WTC11 (cell line): Measurements from ENCODE around the gene PLPPR1. TPM values are rescaled to one million over a fixed set of nuclear protein-coding genes. Genes with fewer than 3 reads are reported as not detected.

Source experiments
- ATAC-seq: fragments of 200-7000 bp; cut with Tn5 transposase; 2 replicates; pipeline ENCODE4 v1.10.0; 2021; ENCODE audit warnings: mild to moderate bottlenecking, moderate library complexity
- CTCF ChIA-PET: fragments of 300-600 bp; sonication (Branson Sonifier 250); formaldehyde crosslinking; loops from one replicate; lab custom pipeline; 2021; ENCODE audit warnings: antibody characterized with exemption; lab: Charles Lee
- POLR2A ChIA-PET: fragments of 350-600 bp; sonication (Branson Sonifier 250); formaldehyde crosslinking; loops from one replicate; lab custom pipeline; 2021; ENCODE audit warnings: antibody characterized with exemption; lab: Charles Lee
- DNase-seq: peaks from one replicate; pipeline ENCODE4 v3.0.0; 2021; ENCODE audit warnings: low spot score
- H3K27ac Mint-ChIP-seq: 2 replicates; pipeline ENCODE4 v1.8.0; 2021; ENCODE audit warnings: mixed read lengths
- H3K27me3 Mint-ChIP-seq: 2 replicates; pipeline ENCODE4 v1.8.0; 2021; ENCODE audit warnings: low read depth, mild to moderate bottlenecking, moderate library complexity, mixed read lengths
- H3K36me3 Mint-ChIP-seq: 2 replicates; pipeline ENCODE4 v1.8.0; 2021; ENCODE audit warnings: mixed read lengths
- H3K4me1 Mint-ChIP-seq: 2 replicates; pipeline ENCODE4 v1.8.0; 2022; ENCODE audit warnings: mixed read lengths
- H3K4me3 Mint-ChIP-seq: 2 replicates; pipeline ENCODE4 v1.8.0; 2021; ENCODE audit warnings: mild to moderate bottlenecking, moderate library complexity, mixed read lengths
- H3K9me3 Mint-ChIP-seq: 2 replicates; pipeline ENCODE4 v1.8.0; 2021; ENCODE audit warnings: mixed read lengths
- CBFB ChIP-seq: sonication (generic); formaldehyde crosslinking; IDR thresholded peaks from 2 replicates; pipeline ENCODE4 v1.8.1; 2022; ENCODE audit warnings: mild to moderate bottlenecking, low read depth, missing genetic modification reagents
- ELF4 ChIP-seq: sonication (generic); formaldehyde crosslinking; IDR thresholded peaks from 2 replicates; pipeline ENCODE4 v1.8.1; 2022; ENCODE audit warnings: low read depth, mild to moderate bottlenecking, moderate library complexity, missing genetic modification reagents
- EMX1 ChIP-seq: fragments of 250-450 bp; sonication (Bioruptor Pico); IDR thresholded peaks from 2 replicates; pipeline ENCODE4 v1.8.0; 2021; ENCODE audit warnings: mild to moderate bottlenecking
- FOXK1 ChIP-seq: sonication (generic); formaldehyde crosslinking; IDR thresholded peaks from 2 replicates; pipeline ENCODE4 v1.8.0; 2022; ENCODE audit warnings: mild to moderate bottlenecking, moderate library complexity, missing genetic modification reagents
- GABPB1 ChIP-seq: sonication (generic); formaldehyde crosslinking; IDR thresholded peaks from 2 replicates; pipeline ENCODE4 v1.8.1; 2023; ENCODE audit warnings: mild to moderate bottlenecking, missing genetic modification reagents
- MXD4 ChIP-seq: fragments of 250-450 bp; sonication (Bioruptor Pico); IDR thresholded peaks from 2 replicates; pipeline ENCODE4 v1.8.0; 2021; ENCODE audit warnings: mild to moderate bottlenecking, moderate library complexity, borderline replicate concordance
- NFATC4 ChIP-seq: fragments of 250-450 bp; sonication (Bioruptor Pico); IDR thresholded peaks from 2 replicates; pipeline ENCODE4 v1.9.0; 2021; ENCODE audit warnings: mild to moderate bottlenecking
- NFYB ChIP-seq: sonication (generic); formaldehyde crosslinking; conservative IDR thresholded peaks from 2 replicates; pipeline ENCODE4 v1.8.0; 2022; ENCODE audit warnings: low read depth, missing genetic modification reagents
- NR3C1 ChIP-seq: sonication (generic); formaldehyde crosslinking; conservative IDR thresholded peaks from 2 replicates; pipeline ENCODE4 v1.8.1; 2023; ENCODE audit warnings: low read depth, mild to moderate bottlenecking, missing genetic modification reagents
- RORB ChIP-seq: fragments of 250-450 bp; sonication (Bioruptor Pico); IDR thresholded peaks from 2 replicates; pipeline ENCODE4 v1.9.0; 2021; ENCODE audit warnings: mild to moderate bottlenecking
- ZNF138 ChIP-seq: sonication (generic); formaldehyde crosslinking; conservative IDR thresholded peaks from 2 replicates; pipeline ENCODE4 v1.8.1; 2022; ENCODE audit warnings: mild to moderate bottlenecking, moderate library complexity, missing genetic modification reagents
- total RNA-seq: library from RNA; stranded (reverse); gene quantifications from 3 replicates; pipeline ENCODE4 v1.2.3, GENCODE V29; 2021
- TF ChIP-seq, protein P1 (sequence below): sonication (generic); formaldehyde crosslinking; conservative IDR thresholded peaks from 2 replicates; pipeline ENCODE4 v1.8.1; 2022; ENCODE audit warnings: mild to moderate bottlenecking, missing genetic modification reagents
- TF ChIP-seq, protein P2 (sequence below): sonication (generic); formaldehyde crosslinking; IDR thresholded peaks from 2 replicates; pipeline ENCODE4 v1.8.0; 2022; ENCODE audit warnings: mild to moderate bottlenecking, missing genetic modification reagents
- TF ChIP-seq, protein P3 (sequence below): sonication (generic); formaldehyde crosslinking; IDR thresholded peaks from 2 replicates; pipeline ENCODE4 v1.8.1; 2022; ENCODE audit warnings: missing genetic modification reagents, borderline replicate concordance
- TF ChIP-seq, protein P4 (sequence below): sonication (generic); formaldehyde crosslinking; IDR thresholded peaks from 2 replicates; pipeline ENCODE4 v1.8.0; 2023; ENCODE audit warnings: mild to moderate bottlenecking, missing genetic modification reagents
- TF ChIP-seq, protein P5 (sequence below): sonication (generic); formaldehyde crosslinking; IDR thresholded peaks from 2 replicates; pipeline ENCODE4 v1.8.1; 2022; ENCODE audit warnings: low read depth, missing genetic modification reagents, borderline replicate concordance
- TF ChIP-seq, protein P6 (sequence below): fragments of 250-450 bp; sonication (Bioruptor Pico); IDR thresholded peaks from 2 replicates; pipeline ENCODE4 v1.9.0; 2021; ENCODE audit warnings: mild to moderate bottlenecking, borderline replicate concordance
- TF ChIP-seq, protein P7 (sequence below): sonication (generic); formaldehyde crosslinking; IDR thresholded peaks from 2 replicates; pipeline ENCODE4 v1.8.1; 2022; ENCODE audit warnings: mild to moderate bottlenecking, moderate library complexity, missing genetic modification reagents
- TF ChIP-seq, protein P8 (sequence below): sonication (generic); formaldehyde crosslinking; IDR thresholded peaks from 2 replicates; pipeline ENCODE4 v1.8.1; 2023; ENCODE audit warnings: mild to moderate bottlenecking, missing genetic modification reagents

Gene PLPPR1
- total RNA-seq, 1 experiment from 2014 or later: 1.5 TPM

DNA sequence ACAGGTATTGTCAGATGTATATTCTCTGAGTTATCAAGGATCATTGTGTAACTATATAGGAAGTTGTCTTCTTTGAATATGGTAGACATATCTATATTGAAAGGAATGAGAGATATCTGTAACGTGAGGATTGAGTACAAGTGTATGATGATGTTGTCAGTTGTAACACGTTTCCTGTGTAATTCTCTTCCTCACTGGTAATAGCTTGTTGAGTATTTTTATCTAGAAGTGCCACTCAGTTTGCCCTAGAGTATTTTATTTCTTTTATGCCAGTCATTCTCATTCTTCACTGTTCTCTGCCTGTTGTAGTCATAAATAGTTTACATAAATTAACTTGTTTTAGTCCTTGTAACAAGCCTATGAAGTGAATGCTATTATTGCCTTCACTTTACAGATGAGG is 184.1 kb downstream of the PLPPR1 start (continued):
- TF ChIP-seq, protein P1, sequence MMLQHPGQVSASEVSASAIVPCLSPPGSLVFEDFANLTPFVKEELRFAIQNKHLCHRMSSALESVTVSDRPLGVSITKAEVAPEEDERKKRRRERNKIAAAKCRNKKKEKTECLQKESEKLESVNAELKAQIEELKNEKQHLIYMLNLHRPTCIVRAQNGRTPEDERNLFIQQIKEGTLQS (CRISPR knock-in tag): no peak
- TF ChIP-seq, protein P2, sequence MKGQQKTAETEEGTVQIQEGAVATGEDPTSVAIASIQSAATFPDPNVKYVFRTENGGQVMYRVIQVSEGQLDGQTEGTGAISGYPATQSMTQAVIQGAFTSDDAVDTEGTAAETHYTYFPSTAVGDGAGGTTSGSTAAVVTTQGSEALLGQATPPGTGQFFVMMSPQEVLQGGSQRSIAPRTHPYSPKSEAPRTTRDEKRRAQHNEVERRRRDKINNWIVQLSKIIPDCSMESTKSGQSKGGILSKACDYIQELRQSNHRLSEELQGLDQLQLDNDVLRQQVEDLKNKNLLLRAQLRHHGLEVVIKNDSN (CRISPR knock-in tag): no peak
- TF ChIP-seq, protein P3, sequence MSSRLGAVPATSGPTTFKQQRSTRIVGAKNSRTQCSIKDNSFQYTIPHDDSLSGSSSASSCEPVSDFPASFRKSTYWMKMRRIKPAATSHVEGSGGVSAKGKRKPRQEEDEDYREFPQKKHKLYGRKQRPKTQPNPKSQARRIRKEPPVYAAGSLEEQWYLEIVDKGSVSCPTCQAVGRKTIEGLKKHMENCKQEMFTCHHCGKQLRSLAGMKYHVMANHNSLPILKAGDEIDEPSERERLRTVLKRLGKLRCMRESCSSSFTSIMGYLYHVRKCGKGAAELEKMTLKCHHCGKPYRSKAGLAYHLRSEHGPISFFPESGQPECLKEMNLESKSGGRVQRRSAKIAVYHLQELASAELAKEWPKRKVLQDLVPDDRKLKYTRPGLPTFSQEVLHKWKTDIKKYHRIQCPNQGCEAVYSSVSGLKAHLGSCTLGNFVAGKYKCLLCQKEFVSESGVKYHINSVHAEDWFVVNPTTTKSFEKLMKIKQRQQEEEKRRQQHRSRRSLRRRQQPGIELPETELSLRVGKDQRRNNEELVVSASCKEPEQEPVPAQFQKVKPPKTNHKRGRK: no peak
- no peak for TF ChIP-seq NFYB (CRISPR knock-in tag)
- no peak for TF ChIP-seq ELF4

DNA sequence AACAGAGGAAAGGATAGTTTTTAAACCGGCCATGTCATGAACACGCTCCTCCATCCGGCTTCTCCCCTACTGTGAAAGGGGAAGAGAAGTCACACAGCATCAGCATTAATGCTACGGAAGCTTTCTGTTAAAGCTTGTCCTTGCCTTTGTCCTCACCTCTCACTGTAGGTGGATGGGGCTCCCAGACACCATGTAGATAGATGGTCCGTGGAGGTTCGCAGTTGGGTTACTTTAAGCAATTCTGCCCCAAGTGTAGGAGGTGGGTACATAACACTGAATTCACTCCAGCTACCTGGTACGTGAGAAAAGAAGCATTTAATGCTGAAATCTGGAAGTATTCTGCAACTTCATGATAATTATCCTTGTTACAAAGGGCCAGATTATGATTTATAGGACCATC is 190.5 kb downstream of the PLPPR1 start:
- POLR2A ChIA-PET: no interaction called here
- no peak for TF ChIP-seq NFATC4
- TF ChIP-seq, protein P4, sequence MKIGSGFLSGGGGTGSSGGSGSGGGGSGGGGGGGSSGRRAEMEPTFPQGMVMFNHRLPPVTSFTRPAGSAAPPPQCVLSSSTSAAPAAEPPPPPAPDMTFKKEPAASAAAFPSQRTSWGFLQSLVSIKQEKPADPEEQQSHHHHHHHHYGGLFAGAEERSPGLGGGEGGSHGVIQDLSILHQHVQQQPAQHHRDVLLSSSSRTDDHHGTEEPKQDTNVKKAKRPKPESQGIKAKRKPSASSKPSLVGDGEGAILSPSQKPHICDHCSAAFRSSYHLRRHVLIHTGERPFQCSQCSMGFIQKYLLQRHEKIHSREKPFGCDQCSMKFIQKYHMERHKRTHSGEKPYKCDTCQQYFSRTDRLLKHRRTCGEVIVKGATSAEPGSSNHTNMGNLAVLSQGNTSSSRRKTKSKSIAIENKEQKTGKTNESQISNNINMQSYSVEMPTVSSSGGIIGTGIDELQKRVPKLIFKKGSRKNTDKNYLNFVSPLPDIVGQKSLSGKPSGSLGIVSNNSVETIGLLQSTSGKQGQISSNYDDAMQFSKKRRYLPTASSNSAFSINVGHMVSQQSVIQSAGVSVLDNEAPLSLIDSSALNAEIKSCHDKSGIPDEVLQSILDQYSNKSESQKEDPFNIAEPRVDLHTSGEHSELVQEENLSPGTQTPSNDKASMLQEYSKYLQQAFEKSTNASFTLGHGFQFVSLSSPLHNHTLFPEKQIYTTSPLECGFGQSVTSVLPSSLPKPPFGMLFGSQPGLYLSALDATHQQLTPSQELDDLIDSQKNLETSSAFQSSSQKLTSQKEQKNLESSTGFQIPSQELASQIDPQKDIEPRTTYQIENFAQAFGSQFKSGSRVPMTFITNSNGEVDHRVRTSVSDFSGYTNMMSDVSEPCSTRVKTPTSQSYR (CRISPR knock-in tag): no peak
- TF ChIP-seq GABPB1 (CRISPR knock-in tag): no peak
- TF ChIP-seq CBFB (CRISPR knock-in tag): no peak
- no peak for TF ChIP-seq ZNF138
- TF ChIP-seq RORB (CRISPR knock-in tag): no peak
- TF ChIP-seq NR3C1 (CRISPR knock-in tag): no peak
- TF ChIP-seq, protein P5, sequence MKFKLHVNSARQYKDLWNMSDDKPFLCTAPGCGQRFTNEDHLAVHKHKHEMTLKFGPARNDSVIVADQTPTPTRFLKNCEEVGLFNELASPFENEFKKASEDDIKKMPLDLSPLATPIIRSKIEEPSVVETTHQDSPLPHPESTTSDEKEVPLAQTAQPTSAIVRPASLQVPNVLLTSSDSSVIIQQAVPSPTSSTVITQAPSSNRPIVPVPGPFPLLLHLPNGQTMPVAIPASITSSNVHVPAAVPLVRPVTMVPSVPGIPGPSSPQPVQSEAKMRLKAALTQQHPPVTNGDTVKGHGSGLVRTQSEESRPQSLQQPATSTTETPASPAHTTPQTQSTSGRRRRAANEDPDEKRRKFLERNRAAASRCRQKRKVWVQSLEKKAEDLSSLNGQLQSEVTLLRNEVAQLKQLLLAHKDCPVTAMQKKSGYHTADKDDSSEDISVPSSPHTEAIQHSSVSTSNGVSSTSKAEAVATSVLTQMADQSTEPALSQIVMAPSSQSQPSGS (CRISPR knock-in tag): no peak
- no peak for TF ChIP-seq ELF4
- TF ChIP-seq, protein P6, sequence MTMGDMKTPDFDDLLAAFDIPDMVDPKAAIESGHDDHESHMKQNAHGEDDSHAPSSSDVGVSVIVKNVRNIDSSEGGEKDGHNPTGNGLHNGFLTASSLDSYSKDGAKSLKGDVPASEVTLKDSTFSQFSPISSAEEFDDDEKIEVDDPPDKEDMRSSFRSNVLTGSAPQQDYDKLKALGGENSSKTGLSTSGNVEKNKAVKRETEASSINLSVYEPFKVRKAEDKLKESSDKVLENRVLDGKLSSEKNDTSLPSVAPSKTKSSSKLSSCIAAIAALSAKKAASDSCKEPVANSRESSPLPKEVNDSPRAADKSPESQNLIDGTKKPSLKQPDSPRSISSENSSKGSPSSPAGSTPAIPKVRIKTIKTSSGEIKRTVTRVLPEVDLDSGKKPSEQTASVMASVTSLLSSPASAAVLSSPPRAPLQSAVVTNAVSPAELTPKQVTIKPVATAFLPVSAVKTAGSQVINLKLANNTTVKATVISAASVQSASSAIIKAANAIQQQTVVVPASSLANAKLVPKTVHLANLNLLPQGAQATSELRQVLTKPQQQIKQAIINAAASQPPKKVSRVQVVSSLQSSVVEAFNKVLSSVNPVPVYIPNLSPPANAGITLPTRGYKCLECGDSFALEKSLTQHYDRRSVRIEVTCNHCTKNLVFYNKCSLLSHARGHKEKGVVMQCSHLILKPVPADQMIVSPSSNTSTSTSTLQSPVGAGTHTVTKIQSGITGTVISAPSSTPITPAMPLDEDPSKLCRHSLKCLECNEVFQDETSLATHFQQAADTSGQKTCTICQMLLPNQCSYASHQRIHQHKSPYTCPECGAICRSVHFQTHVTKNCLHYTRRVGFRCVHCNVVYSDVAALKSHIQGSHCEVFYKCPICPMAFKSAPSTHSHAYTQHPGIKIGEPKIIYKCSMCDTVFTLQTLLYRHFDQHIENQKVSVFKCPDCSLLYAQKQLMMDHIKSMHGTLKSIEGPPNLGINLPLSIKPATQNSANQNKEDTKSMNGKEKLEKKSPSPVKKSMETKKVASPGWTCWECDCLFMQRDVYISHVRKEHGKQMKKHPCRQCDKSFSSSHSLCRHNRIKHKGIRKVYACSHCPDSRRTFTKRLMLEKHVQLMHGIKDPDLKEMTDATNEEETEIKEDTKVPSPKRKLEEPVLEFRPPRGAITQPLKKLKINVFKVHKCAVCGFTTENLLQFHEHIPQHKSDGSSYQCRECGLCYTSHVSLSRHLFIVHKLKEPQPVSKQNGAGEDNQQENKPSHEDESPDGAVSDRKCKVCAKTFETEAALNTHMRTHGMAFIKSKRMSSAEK (CRISPR knock-in tag): no peak
- no peak for TF ChIP-seq FOXK1 (CRISPR knock-in tag)
- TF ChIP-seq EMX1 (CRISPR knock-in tag): no peak
- no peak for TF ChIP-seq MXD4 (CRISPR knock-in tag)
- TF ChIP-seq, protein P7, sequence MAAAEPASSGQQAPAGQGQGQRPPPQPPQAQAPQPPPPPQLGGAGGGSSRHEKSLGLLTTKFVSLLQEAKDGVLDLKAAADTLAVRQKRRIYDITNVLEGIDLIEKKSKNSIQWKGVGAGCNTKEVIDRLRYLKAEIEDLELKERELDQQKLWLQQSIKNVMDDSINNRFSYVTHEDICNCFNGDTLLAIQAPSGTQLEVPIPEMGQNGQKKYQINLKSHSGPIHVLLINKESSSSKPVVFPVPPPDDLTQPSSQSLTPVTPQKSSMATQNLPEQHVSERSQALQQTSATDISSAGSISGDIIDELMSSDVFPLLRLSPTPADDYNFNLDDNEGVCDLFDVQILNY (CRISPR knock-in tag): no peak
- TF ChIP-seq, protein P8, sequence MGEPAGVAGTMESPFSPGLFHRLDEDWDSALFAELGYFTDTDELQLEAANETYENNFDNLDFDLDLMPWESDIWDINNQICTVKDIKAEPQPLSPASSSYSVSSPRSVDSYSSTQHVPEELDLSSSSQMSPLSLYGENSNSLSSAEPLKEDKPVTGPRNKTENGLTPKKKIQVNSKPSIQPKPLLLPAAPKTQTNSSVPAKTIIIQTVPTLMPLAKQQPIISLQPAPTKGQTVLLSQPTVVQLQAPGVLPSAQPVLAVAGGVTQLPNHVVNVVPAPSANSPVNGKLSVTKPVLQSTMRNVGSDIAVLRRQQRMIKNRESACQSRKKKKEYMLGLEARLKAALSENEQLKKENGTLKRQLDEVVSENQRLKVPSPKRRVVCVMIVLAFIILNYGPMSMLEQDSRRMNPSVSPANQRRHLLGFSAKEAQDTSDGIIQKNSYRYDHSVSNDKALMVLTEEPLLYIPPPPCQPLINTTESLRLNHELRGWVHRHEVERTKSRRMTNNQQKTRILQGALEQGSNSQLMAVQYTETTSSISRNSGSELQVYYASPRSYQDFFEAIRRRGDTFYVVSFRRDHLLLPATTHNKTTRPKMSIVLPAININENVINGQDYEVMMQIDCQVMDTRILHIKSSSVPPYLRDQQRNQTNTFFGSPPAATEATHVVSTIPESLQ (CRISPR knock-in tag): no peak

More for the DNA sequence above, 190.5 kb downstream of the PLPPR1 start:
- ATAC-seq: peak; percentile 88
- Mint-ChIP-seq H3K36me3 (no peaks in the 10 kb centered on the region), H3K27ac (no peak overlapping the region), H3K4me1 (0 out of 2 replicates have a peak, but pooled peaks cover 3% of the 10 kb centered on the region), H3K4me3 (no peak overlapping the region), H3K27me3 (no peaks in the 10 kb centered on the region), H3K9me3 (no peaks in the 10 kb centered on the region)
- CTCF ChIA-PET: interaction anchor here (0.6 to 1.4 kb wide), 2 partner anchors 509 to 617 kb away, joined by 3 to 4 read pairs; no protein-coding TSS in a partner anchor
- no peak for DNase-seq
